Muscle layer of duodenum (tissue), 2 donors: ENCODE results near the gene GAPDH.

ENCODE experiments used
- H3K27ac ChIP-seq: one replicate; pipeline ENCODE4 v1.7.0; 2013; ENCODE audit warnings: mild to moderate bottlenecking, low read length
- H3K27me3 ChIP-seq: one replicate; pipeline ENCODE4 v1.7.0; 2013; ENCODE audit warnings: low read depth, mild to moderate bottlenecking, control low read depth, low read length
- H3K36me3 ChIP-seq, 2 donors: one replicate each; pipeline ENCODE4 v1.7.0; 2013; ENCODE audit warnings: low read length in 2 of 2, control low read depth in 1 of 2, mild to moderate bottlenecking in 1 of 2; ENCODE audit not compliant: insufficient read depth in 2 of 2, control insufficient read depth in 1 of 2
- H3K4me1 ChIP-seq, 2 donors: one replicate each; pipeline ENCODE4 v1.7.0; 2013; ENCODE audit warnings: low read length in 2 of 2, mild to moderate bottlenecking in 2 of 2, control low read depth in 1 of 2, moderate library complexity in 1 of 2; ENCODE audit not compliant: insufficient read depth in 2 of 2, control insufficient read depth in 1 of 2
- H3K4me3 ChIP-seq, 2 donors: one replicate each; pipeline ENCODE4 v1.7.0; 2013; ENCODE audit warnings: low read length in 2 of 2, low read depth in 1 of 2, mild to moderate bottlenecking in 1 of 2
- H3K9me3 ChIP-seq, 2 donors: one replicate each; pipeline ENCODE4 v1.7.0; 2013; ENCODE audit warnings: low read length in 2 of 2, control low read depth in 1 of 2, mild to moderate bottlenecking in 1 of 2; ENCODE audit not compliant: control insufficient read depth in 1 of 2
- donor health status: healthy.

Gene GAPDH

DNA sequence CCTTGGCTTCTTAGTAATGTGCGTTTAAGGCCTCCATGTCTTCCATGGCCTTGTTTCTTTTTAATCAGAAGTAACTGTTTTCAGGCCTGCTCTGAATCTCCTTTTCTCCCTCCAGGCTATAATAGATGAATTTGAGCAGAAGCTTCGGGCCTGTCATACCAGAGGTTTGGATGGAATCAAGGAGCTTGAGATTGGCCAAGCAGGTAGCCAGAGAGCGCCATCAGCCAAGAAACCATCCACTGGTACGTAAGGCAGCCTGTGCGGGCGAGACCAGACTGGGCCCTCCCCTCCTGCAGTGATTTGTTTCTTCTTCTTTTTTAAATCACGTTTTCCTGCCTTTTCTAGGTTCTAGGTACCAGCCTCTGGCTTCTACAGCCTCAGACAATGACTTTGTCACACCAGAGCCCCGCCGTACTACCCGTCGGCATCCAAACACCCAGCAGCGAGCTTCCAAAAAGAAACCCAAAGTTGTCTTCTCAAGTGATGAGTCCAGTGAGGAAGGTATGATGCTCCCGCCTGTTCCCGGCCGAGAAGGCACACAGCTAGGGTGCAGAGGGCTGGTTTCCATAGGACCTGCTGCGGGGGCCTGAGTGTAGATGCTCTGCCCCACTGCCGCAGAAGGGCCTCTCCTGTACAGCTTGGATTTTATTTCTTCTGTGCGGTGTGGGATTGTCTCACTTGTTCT, 3.6 kb upstream of the GAPDH start:
- Histone ChIP-seq H3K27ac (no peak overlapping the region), H3K36me3 (peaks cover 34 to 60% of the 10 kb centered on the region in 2 donors), H3K4me3 (no peak overlapping the region)

GRCh38 chr12:6532051-6532926, 2.0 kb upstream of the GAPDH start:
- peaks cover 36 to 55% of the 10 kb centered on the region in 2 donors for H3K36me3 ChIP-seq
- H3K27me3 ChIP-seq = no peaks in the 10 kb centered on the region
- peak overlapping the region; percentile 88 to 98 for H3K4me3 ChIP-seq
- no peaks in the 10 kb centered on the region for H3K9me3 ChIP-seq
- peaks cover 15 to 38% of the 10 kb centered on the region in 2 donors for H3K4me1 ChIP-seq
- peak overlapping the region; percentile 96 for H3K27ac ChIP-seq

More for the DNA sequence above, 3.6 kb upstream of the GAPDH start:
- Histone ChIP-seq H3K4me1 (peaks cover 7 to 23% of the 10 kb centered on the region in 2 donors), H3K9me3 (no peaks in the 10 kb centered on the region), H3K27me3 (no peaks in the 10 kb centered on the region)

GRCh38 chr12:6532927-6533652, 1.2 kb upstream of the GAPDH start:
- Histone ChIP-seq H3K4me1 (peaks cover 15 to 44% of the 10 kb centered on the region in 2 donors), H3K4me3 (peak overlapping the region; percentile 88 to 98), H3K9me3 (no peaks in the 10 kb centered on the region), H3K27me3 (no peaks in the 10 kb centered on the region), H3K27ac (peak overlapping the region; percentile 96), H3K36me3 (peaks cover 30 to 52% of the 10 kb centered on the region in 2 donors)

- H3K4me3 ChIP-seq = peak overlapping the region; percentile 88 to 98
- H3K4me1 ChIP-seq = peaks cover 15 to 48% of the 10 kb centered on the region in 2 donors
- H3K36me3 ChIP-seq = peaks cover 31 to 52% of the 10 kb centered on the region in 2 donors
- H3K27ac ChIP-seq = peak overlapping the region; percentile 96
- H3K27me3 ChIP-seq = no peaks in the 10 kb centered on the region
- H3K9me3 ChIP-seq = no peaks in the 10 kb centered on the region
These were observed 729 bp upstream of the GAPDH start for GRCh38 chr12:6533653-6533922.

- Histone ChIP-seq H3K27me3 (no peaks in the 10 kb centered on the region), H3K36me3 (peaks cover 34 to 46% of the 10 kb centered on the region in 2 donors), H3K4me1 (peaks cover 15 to 48% of the 10 kb centered on the region in 2 donors), H3K4me3 (peak overlapping the region; percentile 88 to 98), H3K27ac (peak overlapping the region; percentile 96), H3K9me3 (no peaks in the 10 kb centered on the region)
These were observed 303 bp downstream of the GAPDH start for GRCh38 chr12:6534695-6534944.

GRCh38 chr12:6534945-6535696, 804 bp downstream of the GAPDH start:
- peaks cover 34 to 41% of the 10 kb centered on the region in 2 donors for H3K36me3 ChIP-seq
- H3K27me3 ChIP-seq = no peaks in the 10 kb centered on the region
- peak overlapping the region; percentile 88 to 98 for H3K4me3 ChIP-seq
- H3K27ac ChIP-seq = peak overlapping the region; percentile 96
- H3K4me1 ChIP-seq = peaks cover 18 to 53% of the 10 kb centered on the region in 2 donors
- no peaks in the 10 kb centered on the region for H3K9me3 ChIP-seq

DNA sequence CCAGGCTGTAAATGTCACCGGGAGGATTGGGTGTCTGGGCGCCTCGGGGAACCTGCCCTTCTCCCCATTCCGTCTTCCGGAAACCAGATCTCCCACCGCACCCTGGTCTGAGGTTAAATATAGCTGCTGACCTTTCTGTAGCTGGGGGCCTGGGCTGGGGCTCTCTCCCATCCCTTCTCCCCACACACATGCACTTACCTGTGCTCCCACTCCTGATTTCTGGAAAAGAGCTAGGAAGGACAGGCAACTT, 1.3 kb downstream of the GAPDH start:
- H3K27me3 ChIP-seq = no peaks in the 10 kb centered on the region
- H3K4me3 ChIP-seq = peak overlapping the region; percentile 88 to 98
- H3K36me3 ChIP-seq = peaks cover 30 to 36% of the 10 kb centered on the region in 2 donors
- H3K27ac ChIP-seq = peak overlapping the region; percentile 96
- no peaks in the 10 kb centered on the region for H3K9me3 ChIP-seq
- peaks cover 19 to 58% of the 10 kb centered on the region in 2 donors for H3K4me1 ChIP-seq

DNA sequence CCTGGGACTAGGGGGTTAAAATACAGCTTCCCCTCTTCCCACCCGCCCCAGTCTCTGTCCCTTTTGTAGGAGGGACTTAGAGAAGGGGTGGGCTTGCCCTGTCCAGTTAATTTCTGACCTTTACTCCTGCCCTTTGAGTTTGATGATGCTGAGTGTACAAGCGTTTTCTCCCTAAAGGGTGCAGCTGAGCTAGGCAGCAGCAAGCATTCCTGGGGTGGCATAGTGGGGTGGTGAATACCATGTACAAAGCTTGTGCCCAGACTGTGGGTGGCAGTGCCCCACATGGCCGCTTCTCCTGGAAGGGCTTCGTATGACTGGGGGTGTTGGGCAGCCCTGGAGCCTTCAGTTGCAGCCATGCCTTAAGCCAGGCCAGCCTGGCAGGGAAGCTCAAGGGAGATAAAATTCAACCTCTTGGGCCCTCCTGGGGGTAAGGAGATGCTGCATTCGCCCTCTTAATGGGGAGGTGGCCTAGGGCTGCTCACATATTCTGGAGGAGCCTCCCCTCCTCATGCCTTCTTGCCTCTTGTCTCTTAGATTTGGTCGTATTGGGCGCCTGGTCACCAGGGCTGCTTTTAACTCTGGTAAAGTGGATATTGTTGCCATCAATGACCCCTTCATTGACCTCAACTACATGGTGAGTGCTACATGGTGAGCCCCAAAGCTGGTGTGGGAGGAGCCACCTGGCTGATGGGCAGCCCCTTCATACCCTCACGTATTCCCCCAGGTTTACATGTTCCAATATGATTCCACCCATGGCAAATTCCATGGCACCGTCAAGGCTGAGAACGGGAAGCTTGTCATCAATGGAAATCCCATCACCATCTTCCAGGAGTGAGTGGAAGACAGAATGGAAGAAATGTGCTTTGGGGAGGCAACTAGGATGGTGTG, 1.9 kb downstream of the GAPDH start:
- Histone ChIP-seq H3K27ac (peak overlapping the region; percentile 96), H3K36me3 (peaks cover 26 to 30% of the 10 kb centered on the region in 2 donors), H3K4me3 (peak overlapping the region; percentile 88 to 98), H3K9me3 (no peaks in the 10 kb centered on the region), H3K27me3 (no peaks in the 10 kb centered on the region), H3K4me1 (peaks cover 22 to 64% of the 10 kb centered on the region in 2 donors)

- Histone ChIP-seq H3K4me1 (peaks cover 21 to 68% of the 10 kb centered on the region in 2 donors), H3K9me3 (no peaks in the 10 kb centered on the region), H3K4me3 (no peak overlapping the region), H3K27ac (no peak overlapping the region), H3K36me3 (peaks cover 27 to 30% of the 10 kb centered on the region in 2 donors), H3K27me3 (no peaks in the 10 kb centered on the region)
These were observed 2.7 kb downstream of the GAPDH start for GRCh38 chr12:6536894-6537579.
